RWPE1 (cell line): ENCODE results near the gene ZNF227.
A peak's percentile ranks its signal among the peaks of the same experiment; 100 is the strongest.

ENCODE experiments used
- CTCF ChIA-PET: fragments of 350-600 bp; sonication (Branson Sonifier 250); formaldehyde crosslinking; extraction: SDS; loops from one replicate; lab custom pipeline; 2021; lab: Yijun Ruan, JAX
- POLR2A ChIA-PET: fragments of 400-600 bp; formaldehyde crosslinking; extraction: SDS; loops from one replicate; lab custom pipeline; 2020; ENCODE audit warnings: antibody characterized with exemption; ENCODE audit not compliant: low non-redundant PET; lab: Yijun Ruan, JAX
- DNase-seq: peaks from one replicate; pipeline ENCODE4 v3.0.0; 2012; ENCODE audit warnings: low spot score
- H3K27ac ChIP-seq: fragments of 450-650 bp; 2 replicates; pipeline ENCODE4 v1.5.1; 2017
- TF ChIP-seq, protein P1 (sequence below): fragments of 450-650 bp; conservative IDR thresholded peaks from 2 replicates; pipeline ENCODE4 v1.5.1; 2017; ENCODE audit warnings: low read depth, mild to moderate bottlenecking

Gene ZNF227

DNA sequence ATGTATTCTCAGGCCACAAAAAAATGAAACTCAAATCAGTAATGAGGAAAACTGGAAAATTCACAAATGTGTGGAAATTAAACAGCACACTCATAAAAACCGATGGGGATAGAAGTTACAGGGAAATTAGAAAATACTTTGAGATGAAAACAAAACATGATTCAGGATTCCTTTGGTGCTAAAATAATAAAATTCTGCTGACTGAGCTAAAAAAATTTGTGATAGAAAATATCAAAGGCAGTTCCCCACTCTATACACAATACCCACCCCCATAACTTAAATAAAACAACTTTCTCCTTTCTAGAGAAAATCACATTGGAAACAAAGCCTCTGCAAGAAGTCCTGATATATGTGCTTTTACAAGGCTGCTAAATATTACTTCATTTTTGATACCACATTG lies 45.8 kb downstream of the ZNF227 start:
- no peak for DNase-seq
- H3K27ac ChIP-seq: no peak overlapping the region
- POLR2A ChIA-PET: no interaction called here
- CTCF ChIA-PET: no interaction called here
- TF ChIP-seq, protein P1, sequence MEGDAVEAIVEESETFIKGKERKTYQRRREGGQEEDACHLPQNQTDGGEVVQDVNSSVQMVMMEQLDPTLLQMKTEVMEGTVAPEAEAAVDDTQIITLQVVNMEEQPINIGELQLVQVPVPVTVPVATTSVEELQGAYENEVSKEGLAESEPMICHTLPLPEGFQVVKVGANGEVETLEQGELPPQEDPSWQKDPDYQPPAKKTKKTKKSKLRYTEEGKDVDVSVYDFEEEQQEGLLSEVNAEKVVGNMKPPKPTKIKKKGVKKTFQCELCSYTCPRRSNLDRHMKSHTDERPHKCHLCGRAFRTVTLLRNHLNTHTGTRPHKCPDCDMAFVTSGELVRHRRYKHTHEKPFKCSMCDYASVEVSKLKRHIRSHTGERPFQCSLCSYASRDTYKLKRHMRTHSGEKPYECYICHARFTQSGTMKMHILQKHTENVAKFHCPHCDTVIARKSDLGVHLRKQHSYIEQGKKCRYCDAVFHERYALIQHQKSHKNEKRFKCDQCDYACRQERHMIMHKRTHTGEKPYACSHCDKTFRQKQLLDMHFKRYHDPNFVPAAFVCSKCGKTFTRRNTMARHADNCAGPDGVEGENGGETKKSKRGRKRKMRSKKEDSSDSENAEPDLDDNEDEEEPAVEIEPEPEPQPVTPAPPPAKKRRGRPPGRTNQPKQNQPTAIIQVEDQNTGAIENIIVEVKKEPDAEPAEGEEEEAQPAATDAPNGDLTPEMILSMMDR: no peak

- TF ChIP-seq, protein P1: no peak
- no peak for DNase-seq
- H3K27ac ChIP-seq: no peak overlapping the region
- CTCF ChIA-PET: interaction anchor here (0.6 kb wide), 1 partner anchor 263 kb away, joined by 4 read pairs; no protein-coding TSS in a partner anchor
- POLR2A ChIA-PET: no interaction called here
These were observed 46.6 kb downstream of the ZNF227 start for GRCh38 chr19:44258835-44259413.

DNA sequence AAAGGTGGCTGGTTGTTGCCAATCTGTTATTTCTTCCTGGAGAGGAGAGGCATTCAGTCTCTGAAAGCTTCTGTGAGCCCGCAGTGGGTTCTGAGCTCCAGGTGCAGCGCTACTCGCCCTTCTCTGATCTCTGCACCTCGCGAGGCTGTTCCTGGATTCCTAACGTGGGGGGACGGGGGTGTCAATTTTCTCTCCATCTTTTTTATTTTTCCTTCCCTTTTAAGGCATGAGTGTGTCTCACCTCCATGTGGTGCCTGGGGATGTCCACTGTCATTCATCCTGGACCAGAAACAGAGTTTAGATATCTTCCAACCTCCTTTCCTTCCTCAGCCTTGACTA lies 48.0 kb downstream of the ZNF227 start:
- no peak for DNase-seq
- ChIA-PET CTCF (no interaction called here), POLR2A (interaction anchor here (1.0 kb wide), 1 partner anchor 240 kb away, joined by 3 read pairs; the partner anchor contains the start of gene ZNF180)
- peak overlapping the region; percentile 58 for H3K27ac ChIP-seq
- TF ChIP-seq, protein P1: no peak

- CTCF ChIA-PET: no interaction called here
- DNase-seq: no peak
- TF ChIP-seq, protein P1: no peak
- POLR2A ChIA-PET: interaction anchor here (0.5 to 1.0 kb wide), 2 partner anchors 17 to 239 kb away, joined by 3 read pairs; partner anchors contain the start of gene ZNF180
- no peak overlapping the region for H3K27ac ChIP-seq
These were observed 48.5 kb downstream of the ZNF227 start for GRCh38 chr19:44260695-44261446.

- ChIA-PET CTCF (no interaction called here), POLR2A (no interaction called here)
- H3K27ac ChIP-seq: no peak overlapping the region
- DNase-seq: no peak
- TF ChIP-seq, protein P1: no peak
These were observed 65.0 kb downstream of the ZNF227 start for GRCh38 chr19:44277331-44277730.

DNA sequence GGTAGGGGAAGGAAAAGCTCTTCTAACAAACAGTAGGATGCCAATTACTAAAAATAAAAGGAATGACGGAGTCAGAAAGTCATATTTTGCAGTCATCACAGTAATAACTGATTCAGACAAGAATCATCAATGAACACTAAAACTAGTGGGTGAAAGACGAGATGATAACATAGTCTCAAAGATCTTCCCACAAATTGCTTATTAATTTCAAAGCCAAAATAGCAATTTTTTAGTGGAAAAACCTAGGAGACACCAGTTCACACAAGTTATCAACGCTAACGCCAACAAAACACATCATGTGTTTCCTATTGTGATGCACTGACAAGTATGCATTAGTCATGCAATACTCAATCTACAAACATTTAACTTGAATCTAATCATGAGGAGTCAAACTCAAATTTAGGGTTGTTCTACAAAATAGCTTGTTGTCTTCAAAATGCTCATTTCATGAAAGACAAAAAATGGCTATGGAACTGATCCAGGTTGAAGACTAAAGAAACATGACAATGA lies 65.9 kb downstream of the ZNF227 start:
- TF ChIP-seq, protein P1: no peak
- ChIA-PET POLR2A (interaction anchor here (0.6 kb wide), 1 partner anchor 17 kb away, joined by 3 read pairs; no protein-coding TSS in a partner anchor), CTCF (no interaction called here)
- H3K27ac ChIP-seq: no peak overlapping the region
- DNase-seq: peak; percentile 34
